Lower leg skin (tissue), 3 donors: ENCODE results near the gene EIF4E.

Experiments used
- CTCF ChIP-seq, 3 donors: fragments of 450-650 bp; IDR thresholded peaks; one replicate each; pipeline ENCODE4 v1.5.1; 2016; ENCODE audit warnings: antibody characterized with exemption in 3 of 3, mild to moderate bottlenecking in 3 of 3, moderate library complexity in 2 of 3
- POLR2A ChIP-seq, 2 donors: fragments of 450-650 bp; IDR thresholded peaks; one replicate each; pipeline ENCODE4 v1.6.1; 2016 to 2017; ENCODE audit warnings: antibody characterized with exemption in 2 of 2, mild to moderate bottlenecking in 1 of 2, moderate library complexity in 1 of 2

GRCh38 chr4:98903963-98904362 is 25.0 kb downstream of the EIF4E start:
- TF ChIP-seq CTCF (IDR thresholded peaks at IDR 0.05) (no peak), POLR2A (IDR thresholded peaks at IDR 0.05) (no peak)
